Naive thymus-derived CD8-positive, alpha-beta T cell (primary cell): Measurements from ENCODE around the gene CNTNAP2. TPM values are rescaled to one million over a fixed set of nuclear protein-coding genes. Genes with fewer than 3 reads are reported as not detected.

ENCODE experiments used
- ATAC-seq, 2 donors: fragments of 150-1000 bp; cut with Tn5 transposase in 1 of 2; sonication (Bioruptor Pico), chemical (Tn5 transposase) in 1 of 2; 1 replicate in 1 of 2; 2 replicates in 1 of 2; pipeline ENCODE4 v1.10.0; 2021; ENCODE audit warnings: mild to moderate bottlenecking in 2 of 2, moderate library complexity in 2 of 2
- POLR2A ChIA-PET: fragments of 350-600 bp; sonication (Branson Sonifier 250); formaldehyde crosslinking; loops from one replicate; lab custom pipeline; 2021; ENCODE audit warnings: antibody characterized with exemption; lab: Charles Lee
- DNase-seq, 10 donors: peaks; one replicate each; pipeline versions ENCODE4 v3.0.0 to v3.0.0-alpha.2; 2020 to 2022
- H3K27ac Mint-ChIP-seq, 10 donors: one replicate each; pipeline ENCODE4 v1.8.0; 2020 to 2022; ENCODE audit warnings: mild to moderate bottlenecking in 10 of 10, mixed read lengths in 10 of 10, moderate library complexity in 4 of 10, inconsistent platforms in 1 of 10
- H3K27me3 Mint-ChIP-seq, 5 donors: one replicate each; pipeline ENCODE4 v1.8.0; 2021 to 2022; ENCODE audit warnings: mixed read lengths in 5 of 5
- H3K36me3 Mint-ChIP-seq, 3 donors: one replicate each; pipeline ENCODE4 v1.8.0; 2020 to 2022; ENCODE audit warnings: mixed read lengths in 3 of 3, mild to moderate bottlenecking in 2 of 3, inconsistent platforms in 1 of 3
- H3K4me1 Mint-ChIP-seq, 4 donors: one replicate each; pipeline ENCODE4 v1.8.0; 2021 to 2022; ENCODE audit warnings: mixed read lengths in 4 of 4
- H3K4me3 Mint-ChIP-seq, 10 donors: one replicate each; pipeline ENCODE4 v1.8.0; 2020 to 2022; ENCODE audit warnings: mild to moderate bottlenecking in 10 of 10, mixed read lengths in 10 of 10, moderate library complexity in 6 of 10, inconsistent platforms in 1 of 10
- H3K9me3 Mint-ChIP-seq, 9 donors: one replicate each; pipeline ENCODE4 v1.8.0; 2020 to 2022; ENCODE audit warnings: mixed read lengths in 9 of 9, mild to moderate bottlenecking in 3 of 9, inconsistent platforms in 1 of 9, moderate library complexity in 1 of 9
- polyA plus RNA-seq, 3 donors: library from polyadenylated mRNA; unstranded; fragments of 300-500 nt; fragmentation: Illumina TruSeq; gene quantifications; one replicate each; pipeline ENCODE4 v1.2.3, GENCODE V29; 2021
- total RNA-seq, 8 experiments: library from RNA in 2 of 8; stranded (reverse) in 2 of 8; gene quantifications; one replicate each; pipeline ENCODE4 v1.2.3 and lab custom pipeline; 2021 to 2026

Gene CNTNAP2
- total and polyA plus RNA-seq, 5 experiments from 2014 or later = 0.12 to 1.5 (median 0.71) TPM; not detected in 1

- Mint-ChIP-seq H3K36me3 (no peaks in the 10 kb centered on the region), H3K9me3 (no peaks in the 10 kb centered on the region), H3K27me3 (peaks cover 43 to 96% (median 49%) of the 10 kb centered on the region in 5 donors), H3K4me1 (peaks cover 4 to 20% (median 14%) of the 10 kb centered on the region in 4 donors), H3K27ac (no peak overlapping the region), H3K4me3 (peak overlapping the region in 4 of 10 donors; percentile 12 to 54 (median 18))
- POLR2A ChIA-PET = no interaction called here
- DNase-seq (no peak), ATAC-seq (no peak)
Measured at GRCh38 chr7:148340438-148341280, 2224.1 kb downstream of the CNTNAP2 start.

GRCh38 chr7:148344406-148344805 lies 2227.8 kb downstream of the CNTNAP2 start:
- H3K9me3 Mint-ChIP-seq = no peaks in the 10 kb centered on the region
- H3K4me3 Mint-ChIP-seq = no peak overlapping the region
- H3K36me3 Mint-ChIP-seq = no peaks in the 10 kb centered on the region
- DNase-seq = no peak
- no peak overlapping the region for H3K27ac Mint-ChIP-seq
- peaks cover 3 to 11% (median 7%) of the 10 kb centered on the region in 4 donors for H3K4me1 Mint-ChIP-seq
- POLR2A ChIA-PET = no interaction called here
- no peak for ATAC-seq
- peaks cover 22 to 58% (median 31%) of the 10 kb centered on the region in 5 donors for H3K27me3 Mint-ChIP-seq

GRCh38 chr7:148347981-148348380 lies 2231.4 kb downstream of the CNTNAP2 start:
- DNase-seq (no peak), ATAC-seq (no peak)
- H3K9me3 Mint-ChIP-seq = peaks cover 0 to 3% (median 0%) of the 10 kb centered on the region in 9 donors
- H3K4me1 Mint-ChIP-seq = no peaks in the 10 kb centered on the region
- H3K27ac Mint-ChIP-seq = no peak overlapping the region
- POLR2A ChIA-PET = no interaction called here
- no peak overlapping the region for H3K4me3 Mint-ChIP-seq
- H3K36me3 Mint-ChIP-seq = no peaks in the 10 kb centered on the region
- peaks cover 15 to 32% (median 18%) of the 10 kb centered on the region in 5 donors for H3K27me3 Mint-ChIP-seq

GRCh38 chr7:148348466-148348865 lies 2231.9 kb downstream of the CNTNAP2 start:
- Mint-ChIP-seq H3K36me3 (no peaks in the 10 kb centered on the region), H3K4me1 (no peaks in the 10 kb centered on the region), H3K27ac (no peak overlapping the region), H3K9me3 (peaks cover 0 to 3% (median 0%) of the 10 kb centered on the region in 9 donors), H3K27me3 (peaks cover 10 to 27% (median 13%) of the 10 kb centered on the region in 5 donors), H3K4me3 (no peak overlapping the region)
- POLR2A ChIA-PET = no interaction called here
- ATAC-seq (no peak), DNase-seq (no peak)

- H3K4me3 Mint-ChIP-seq = no peak overlapping the region
- H3K27me3 Mint-ChIP-seq = peaks cover 7 to 14% (median 11%) of the 10 kb centered on the region in 5 donors
- ATAC-seq = no peak
- peaks cover 0 to 9% (median 0%) of the 10 kb centered on the region in 9 donors for H3K9me3 Mint-ChIP-seq
- no peaks in the 10 kb centered on the region for H3K36me3 Mint-ChIP-seq
- H3K27ac Mint-ChIP-seq = no peak overlapping the region
- H3K4me1 Mint-ChIP-seq = no peaks in the 10 kb centered on the region
- POLR2A ChIA-PET = no interaction called here
- DNase-seq = no peak
Measured at GRCh38 chr7:148356303-148356702, 2239.7 kb downstream of the CNTNAP2 start.

GRCh38 chr7:148362541-148362940 lies 2245.9 kb downstream of the CNTNAP2 start:
- POLR2A ChIA-PET = no interaction called here

GRCh38 chr7:148367731-148368475 lies 2251.3 kb downstream of the CNTNAP2 start:
- H3K27ac Mint-ChIP-seq = no peak overlapping the region
- DNase-seq (no peak), ATAC-seq (no peak)
- H3K4me3 Mint-ChIP-seq = no peak overlapping the region
- peaks cover 0 to 5% (median 1%) of the 10 kb centered on the region in 5 donors for H3K27me3 Mint-ChIP-seq
- no peaks in the 10 kb centered on the region for H3K4me1 Mint-ChIP-seq
- H3K36me3 Mint-ChIP-seq = no peaks in the 10 kb centered on the region
- POLR2A ChIA-PET = no interaction called here
- H3K9me3 Mint-ChIP-seq = peaks cover 0 to 9% (median 2%) of the 10 kb centered on the region in 9 donors

More at GRCh38 chr7:148362541-148362940, 2245.9 kb downstream of the CNTNAP2 start:
- Mint-ChIP-seq H3K9me3 (peaks cover 0 to under 1% (median 0%) of the 10 kb centered on the region in 9 donors), H3K4me1 (no peaks in the 10 kb centered on the region), H3K27me3 (peaks cover 3 to 10% (median 6%) of the 10 kb centered on the region in 5 donors), H3K4me3 (no peak overlapping the region), H3K27ac (no peak overlapping the region), H3K36me3 (no peaks in the 10 kb centered on the region)
- no peak for DNase-seq
- no peak for ATAC-seq

- ATAC-seq (no peak), DNase-seq (no peak)
- POLR2A ChIA-PET = no interaction called here
- no peaks in the 10 kb centered on the region for H3K36me3 Mint-ChIP-seq
- H3K4me1 Mint-ChIP-seq = no peaks in the 10 kb centered on the region
- no peak overlapping the region for H3K4me3 Mint-ChIP-seq
- H3K27me3 Mint-ChIP-seq = peaks cover 0 to 5% (median 1%) of the 10 kb centered on the region in 5 donors
- peaks cover 0 to 9% (median 2%) of the 10 kb centered on the region in 9 donors for H3K9me3 Mint-ChIP-seq
- H3K27ac Mint-ChIP-seq = no peak overlapping the region
Measured at GRCh38 chr7:148368562-148368961, 2252.0 kb downstream of the CNTNAP2 start.

GRCh38 chr7:148371280-148371937 lies 2254.8 kb downstream of the CNTNAP2 start:
- Mint-ChIP-seq H3K27me3 (peaks cover 0 to 7% (median 1%) of the 10 kb centered on the region in 5 donors), H3K9me3 (peaks cover 0 to 9% (median 2%) of the 10 kb centered on the region in 9 donors), H3K36me3 (no peaks in the 10 kb centered on the region), H3K4me1 (no peaks in the 10 kb centered on the region), H3K4me3 (no peak overlapping the region), H3K27ac (peak overlapping the region in 1 of 10 donors; percentile 2)
- ATAC-seq (no peak), DNase-seq (no peak)
- POLR2A ChIA-PET = no interaction called here

GRCh38 chr7:148374396-148375259 lies 2258.0 kb downstream of the CNTNAP2 start:
- Mint-ChIP-seq H3K4me3 (no peak overlapping the region), H3K27ac (no peak overlapping the region), H3K36me3 (no peaks in the 10 kb centered on the region), H3K27me3 (peaks cover 0 to 7% (median 1%) of the 10 kb centered on the region in 5 donors), H3K9me3 (no peaks in the 10 kb centered on the region), H3K4me1 (no peaks in the 10 kb centered on the region)
- ATAC-seq (no peak), DNase-seq (no peak)
- POLR2A ChIA-PET = no interaction called here

GRCh38 chr7:148379677-148380076 lies 2263.1 kb downstream of the CNTNAP2 start:
- ATAC-seq (no peak), DNase-seq (no peak)
- Mint-ChIP-seq H3K36me3 (no peaks in the 10 kb centered on the region), H3K4me3 (no peak overlapping the region), H3K9me3 (no peaks in the 10 kb centered on the region), H3K27ac (no peak overlapping the region), H3K4me1 (no peaks in the 10 kb centered on the region), H3K27me3 (peaks cover 0 to 16% (median 0%) of the 10 kb centered on the region in 5 donors)
- POLR2A ChIA-PET = no interaction called here
